HG02970 (cell line): Measurements from ENCODE around the gene HUS1.
"Not testable (repeated sequence)": the region's sequence is repeated elsewhere in the genome, so short reads cannot be mapped to it uniquely, and the experiment has no call there.

Source experiments
- ATAC-seq: cut with Tn5 transposase; IDR thresholded peaks from one replicate; pipeline ENCODE4 v1.9.1; 2021; ENCODE audit warnings: mild to moderate bottlenecking, moderate library complexity, moderate number of reproducible peaks; ENCODE audit not compliant: unreplicated experiment, low FRiP score

Gene HUS1

DNA sequence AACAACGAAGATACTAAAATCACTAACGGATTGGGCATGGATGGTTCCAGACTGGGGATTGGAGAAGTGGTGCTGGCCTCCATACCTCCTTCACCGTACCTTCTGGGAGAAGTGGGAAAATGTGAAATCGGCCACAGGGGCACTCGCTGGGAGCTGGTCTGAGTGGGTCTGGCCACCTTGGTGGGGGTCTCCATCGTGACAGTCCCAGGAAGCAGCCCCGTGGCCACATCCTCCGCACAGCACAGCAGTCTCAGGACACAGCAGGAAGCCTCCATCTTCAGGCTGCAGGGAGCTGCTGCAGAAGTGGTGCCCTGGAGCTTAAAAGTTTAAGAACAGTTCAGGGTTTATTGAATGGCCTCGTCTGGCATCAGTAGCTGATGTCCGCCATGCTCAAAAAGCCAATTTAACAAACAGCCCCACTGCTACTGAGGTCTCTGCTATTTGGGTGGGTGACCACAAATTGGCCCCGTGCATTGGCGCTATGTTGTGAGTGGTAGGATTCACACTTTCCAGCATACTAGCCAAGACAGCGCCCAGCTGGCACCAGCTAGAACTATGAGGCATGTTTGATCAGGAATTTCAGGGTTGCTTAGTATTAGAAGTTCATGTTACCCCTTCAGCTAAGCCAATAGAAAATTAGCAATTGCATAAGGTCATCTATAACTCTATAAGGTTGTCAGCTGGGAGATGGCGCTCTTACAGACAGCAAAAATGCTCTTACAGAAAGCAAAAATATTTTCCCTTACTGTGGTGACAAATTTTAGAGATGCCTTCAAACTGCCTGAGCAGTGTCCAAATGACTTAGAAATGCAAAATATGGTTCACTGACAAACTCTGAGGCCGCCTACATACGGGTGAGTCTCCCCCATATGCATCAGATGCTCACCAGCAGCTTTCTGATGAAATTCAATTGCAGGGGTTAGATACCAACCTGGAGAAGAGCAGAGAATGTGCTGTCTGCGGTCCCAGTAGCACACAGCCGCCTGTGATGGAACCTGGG, 48.1 kb downstream of the HUS1 start:
- no peak for ATAC-seq

DNA sequence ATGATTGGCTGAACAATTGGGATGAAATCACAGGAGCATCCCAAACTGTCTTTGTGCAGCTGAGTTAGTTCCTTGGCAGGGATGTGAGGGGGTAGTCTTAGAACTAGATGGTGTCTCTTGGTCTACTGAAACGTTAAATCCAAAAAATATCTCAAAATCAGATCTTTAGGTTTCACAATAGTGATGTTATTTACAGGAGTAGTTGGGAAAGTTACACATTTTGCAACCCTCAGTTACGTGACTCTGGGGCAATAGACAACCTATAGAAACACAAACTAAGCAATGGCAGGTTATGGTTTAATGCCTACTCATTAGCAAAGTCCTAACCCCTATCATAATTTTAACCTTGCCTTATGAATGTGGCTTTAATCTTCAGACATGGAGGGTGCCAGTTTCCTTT, 55.1 kb downstream of the HUS1 start:
- no peak for ATAC-seq

DNA sequence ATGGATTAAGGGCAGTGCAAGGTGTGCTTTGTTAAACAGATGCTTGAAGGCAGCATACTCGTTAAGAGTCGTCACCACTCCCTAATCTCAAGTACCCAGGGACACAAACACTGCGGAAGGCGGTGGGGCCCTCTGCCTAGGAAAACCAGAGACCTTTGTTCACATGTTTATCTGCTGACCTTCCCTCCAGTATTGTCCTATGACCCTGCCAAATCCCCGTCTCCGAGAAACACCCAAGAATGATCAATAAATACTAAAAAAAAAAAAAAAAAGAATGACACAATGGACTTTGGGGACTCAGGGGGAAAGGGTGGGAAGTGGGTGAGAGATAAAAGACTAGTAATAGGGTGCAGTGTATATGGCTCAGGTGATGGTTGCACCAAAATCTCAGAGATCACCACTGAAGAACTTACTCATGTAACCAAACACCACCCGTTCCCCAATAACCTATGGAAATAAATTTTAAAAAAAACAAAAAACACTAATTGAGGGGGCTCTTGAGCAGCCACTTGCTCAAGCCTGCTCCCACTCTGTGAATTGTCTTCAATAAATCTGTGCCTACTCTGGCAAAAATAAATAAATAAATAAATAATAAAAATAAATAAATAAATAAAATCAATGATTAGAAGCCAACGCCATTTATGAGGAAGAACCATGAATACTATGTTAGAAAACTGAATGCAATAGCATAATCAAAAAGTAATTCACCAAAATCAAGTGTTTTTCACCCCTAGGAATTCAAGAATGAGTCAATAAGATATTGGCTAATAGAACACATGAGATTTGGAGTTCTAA, 56.1 kb downstream of the HUS1 start:
- not testable (repeated sequence) for ATAC-seq

DNA sequence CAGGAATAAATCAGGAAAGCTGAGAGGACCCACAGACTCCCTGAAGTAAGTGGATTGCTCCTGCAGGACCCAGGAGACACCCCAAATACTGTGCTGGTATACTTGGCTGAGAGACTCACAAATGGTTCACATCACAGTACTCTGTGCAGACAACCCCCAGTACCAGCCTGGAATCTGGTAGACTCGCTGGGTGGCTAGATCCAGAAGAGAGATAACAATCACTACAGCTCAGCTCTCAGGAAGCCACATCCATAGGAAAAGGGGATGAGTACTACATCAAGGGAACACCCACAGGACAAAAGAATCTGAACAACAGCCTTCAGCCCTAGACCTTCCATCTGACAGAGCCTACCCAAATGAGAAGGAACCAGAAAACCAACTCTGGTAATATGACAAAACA, 62.9 kb downstream of the HUS1 start:
- ATAC-seq, result not testable (repeated sequence)

DNA sequence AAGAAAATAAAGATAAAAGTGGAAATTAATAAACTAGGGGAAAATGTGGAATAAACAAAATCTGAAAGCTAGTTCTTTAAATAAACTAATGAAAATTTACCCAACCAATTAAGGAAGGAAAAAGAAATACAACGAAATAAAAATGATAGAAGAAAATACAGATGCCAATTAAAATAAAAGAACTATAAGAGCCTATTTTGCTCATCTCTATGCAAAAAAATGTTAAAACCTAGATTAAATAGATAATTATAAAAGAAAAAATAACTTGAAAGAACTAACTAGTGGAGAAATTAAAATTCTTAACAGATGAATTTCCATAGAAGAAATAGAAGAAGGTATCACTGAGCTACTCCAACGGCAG, 63.8 kb downstream of the HUS1 start:
- no peak for ATAC-seq

DNA sequence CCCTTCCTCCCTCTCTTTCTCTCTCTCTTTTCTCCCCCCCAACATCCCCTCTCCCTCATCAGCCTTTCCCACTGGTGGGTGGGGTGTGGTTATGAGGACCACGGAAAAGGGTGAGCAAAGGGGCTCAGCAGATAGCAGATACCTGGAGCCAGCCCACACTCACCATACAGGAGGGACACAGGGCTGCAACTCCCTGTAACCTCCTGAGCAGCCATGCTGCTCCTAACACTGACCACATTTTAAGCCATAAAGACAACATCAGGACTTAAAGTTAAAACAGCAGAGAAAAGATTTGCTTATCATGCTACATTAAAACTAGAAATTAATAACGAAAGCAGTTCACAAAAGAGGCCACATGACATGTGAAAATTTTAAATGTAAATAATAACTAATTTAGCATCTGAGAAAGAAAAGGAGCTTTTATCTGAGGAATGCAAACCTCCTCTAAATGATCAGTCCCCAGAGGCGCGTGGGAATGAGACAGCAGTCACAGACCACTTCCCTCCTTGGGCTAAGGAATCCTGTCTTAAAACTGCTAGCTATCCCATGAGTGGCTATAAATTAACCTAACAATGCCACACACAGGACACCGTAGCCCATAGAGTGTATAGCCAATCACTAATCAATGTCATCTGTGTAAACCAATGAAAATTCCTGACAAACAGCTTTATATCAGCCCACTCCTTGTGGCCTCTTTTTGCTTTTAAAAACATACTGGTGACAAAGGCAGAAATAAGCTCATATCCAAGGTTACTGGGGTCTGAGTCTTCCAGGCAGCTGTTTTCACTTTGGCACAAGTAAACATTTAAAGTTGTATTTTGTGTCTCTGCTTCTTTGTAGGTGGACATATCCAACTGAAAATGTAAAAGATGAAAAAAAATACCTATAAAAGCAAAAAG, 64.4 kb downstream of the HUS1 start:
- ATAC-seq, result no peak
